NCI-H446 (cell line): ENCODE data around the gene TMEM127.
"Not testable (repeated sequence)": the region's sequence is repeated elsewhere in the genome, so short reads cannot be mapped to it uniquely, and the experiment has no call there.

Experiments
- DNase-seq, 2 experiments: peaks; one replicate each; lab custom pipeline; 2025; lab: John Stamatoyannopoulos, UW

Gene TMEM127

DNA sequence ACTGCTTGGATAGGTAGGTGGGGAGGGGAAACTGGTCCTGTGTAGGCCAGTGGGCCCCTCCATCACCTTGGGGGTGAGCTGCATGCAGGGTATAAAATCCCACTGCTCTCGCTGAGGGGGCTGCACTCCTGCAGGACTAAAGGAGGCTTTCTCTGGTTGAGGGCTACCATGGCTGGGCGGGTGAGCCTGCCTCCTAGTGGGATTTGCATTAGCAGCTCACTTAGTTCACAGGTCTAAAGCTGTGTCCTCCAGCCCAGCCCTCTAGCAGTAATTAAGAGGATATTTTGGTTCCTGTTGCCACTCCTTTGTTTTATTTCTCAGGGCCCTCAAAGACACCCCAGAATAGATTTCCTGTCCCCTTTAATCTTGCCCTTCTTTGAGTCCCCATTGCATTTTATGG, 24.6 kb downstream of the TMEM127 start:
- no peak for DNase-seq

- peak; percentile 5 to 50 for DNase-seq
Observed at GRCh38 chr2:96240341-96241038, 25.3 kb downstream of the TMEM127 start.

- no peak for DNase-seq
Observed at GRCh38 chr2:96239745-96240264, 26.0 kb downstream of the TMEM127 start.

DNA sequence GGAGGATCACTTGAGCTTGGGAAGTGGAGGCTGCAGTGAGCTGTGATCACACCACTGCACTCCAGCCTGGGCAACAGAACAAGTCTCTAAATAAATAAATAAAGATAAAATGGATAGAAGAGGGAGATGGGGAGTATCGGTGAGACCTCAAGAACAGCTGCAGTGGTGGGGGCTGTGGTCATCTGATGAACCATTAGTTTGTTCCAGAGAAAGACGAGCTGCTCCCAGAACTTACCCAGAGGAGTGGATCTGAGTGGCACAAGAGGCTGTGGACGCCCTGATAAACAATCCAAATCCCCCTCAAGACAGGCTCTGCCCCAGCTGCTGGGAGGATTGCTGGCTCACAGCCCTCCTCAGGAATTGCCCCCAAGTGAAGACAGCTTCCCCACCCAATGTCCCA, 26.7 kb downstream of the TMEM127 start:
- no peak for DNase-seq

DNA sequence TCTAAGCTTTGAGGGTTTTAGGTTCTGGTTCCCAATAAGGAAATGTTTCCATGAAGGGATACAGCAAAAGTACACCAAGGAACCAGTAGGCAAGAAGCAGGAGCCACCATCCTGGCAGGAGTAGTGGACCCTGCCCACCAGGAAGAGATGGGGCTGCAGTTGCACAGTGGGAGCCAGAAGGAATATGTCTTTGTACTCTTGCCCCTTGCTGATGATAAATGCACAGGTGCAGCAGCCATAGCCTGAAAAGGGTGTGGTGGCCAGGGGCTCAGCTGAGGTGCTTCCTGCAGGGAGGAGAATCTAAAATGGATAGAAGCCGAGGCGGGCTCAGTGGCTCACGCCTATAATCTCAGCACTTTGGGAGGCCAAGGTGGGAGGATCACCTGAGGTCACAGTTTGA, 27.5 kb downstream of the TMEM127 start:
- no peak for DNase-seq

- DNase-seq = no peak
Observed at GRCh38 chr2:96236882-96237281, 28.9 kb downstream of the TMEM127 start.

DNA sequence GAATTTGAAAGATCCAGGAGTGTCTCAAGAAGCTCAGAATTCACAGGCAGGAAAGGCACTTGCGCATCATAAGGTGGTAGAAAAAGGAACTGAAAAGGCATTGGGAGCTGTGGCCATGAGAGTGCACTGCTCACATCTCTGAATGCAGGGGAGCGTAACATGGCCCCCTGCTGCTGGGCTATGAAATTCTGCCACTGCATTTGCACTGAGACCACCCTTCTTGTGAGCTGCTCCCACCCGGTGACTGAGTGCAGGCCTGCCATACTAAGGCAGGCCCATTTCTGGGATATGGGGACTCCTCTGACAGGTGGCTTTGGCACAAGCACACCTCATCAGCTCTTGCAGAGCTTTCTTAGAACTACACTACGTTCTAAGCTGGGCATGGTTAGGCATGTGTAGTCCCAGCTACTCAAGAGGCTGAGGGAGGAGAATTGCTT, 31.9 kb downstream of the TMEM127 start:
- no peak for DNase-seq

GRCh38 chr2:96233436-96233835, 32.4 kb downstream of the TMEM127 start:
- no peak for DNase-seq

DNA sequence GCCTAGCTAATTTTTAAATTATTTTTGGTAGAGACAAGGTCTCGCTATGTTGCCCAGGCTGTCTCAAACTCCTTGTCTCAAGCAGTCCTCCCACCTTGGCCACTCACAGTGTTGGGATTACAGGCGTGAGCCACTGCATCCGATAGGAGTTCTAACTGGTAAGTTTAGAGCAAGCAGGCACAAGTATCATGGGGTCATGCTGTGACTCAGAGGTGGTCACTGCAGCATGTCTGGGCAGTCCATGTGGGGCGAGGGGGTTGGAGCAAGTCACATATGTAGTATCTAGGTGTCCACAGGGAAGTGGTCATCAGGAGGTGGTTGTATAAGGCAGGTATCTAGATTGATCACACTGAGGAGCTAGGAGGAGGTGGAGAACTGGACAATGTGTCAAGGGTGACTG, 34.5 kb downstream of the TMEM127 start:
- no peak for DNase-seq

DNA sequence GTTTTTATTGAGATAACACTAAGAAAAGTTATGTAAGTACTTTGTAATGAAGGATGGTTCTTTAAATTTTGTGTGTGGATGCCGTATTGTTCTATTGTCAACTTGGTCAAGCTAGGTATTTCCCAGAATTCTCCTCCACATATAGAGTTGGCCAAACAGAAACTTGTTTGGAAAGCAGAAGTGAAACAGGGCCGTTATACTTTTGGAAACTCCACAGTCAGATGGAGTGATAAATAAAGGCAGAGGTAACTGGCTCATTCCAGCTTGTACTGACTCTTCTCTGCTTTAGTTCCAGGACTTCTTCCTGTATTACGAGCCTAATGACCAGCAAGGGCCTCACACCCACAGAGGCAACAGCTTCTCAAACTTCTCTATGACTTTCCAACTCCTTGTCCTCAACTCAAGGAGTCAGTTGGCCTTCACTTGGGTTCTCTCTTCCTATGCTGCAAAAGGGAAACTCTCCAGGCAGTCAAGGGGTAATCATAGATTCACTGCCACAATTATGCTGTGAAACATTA, 40.7 kb downstream of the TMEM127 start:
- DNase-seq = no peak

DNA sequence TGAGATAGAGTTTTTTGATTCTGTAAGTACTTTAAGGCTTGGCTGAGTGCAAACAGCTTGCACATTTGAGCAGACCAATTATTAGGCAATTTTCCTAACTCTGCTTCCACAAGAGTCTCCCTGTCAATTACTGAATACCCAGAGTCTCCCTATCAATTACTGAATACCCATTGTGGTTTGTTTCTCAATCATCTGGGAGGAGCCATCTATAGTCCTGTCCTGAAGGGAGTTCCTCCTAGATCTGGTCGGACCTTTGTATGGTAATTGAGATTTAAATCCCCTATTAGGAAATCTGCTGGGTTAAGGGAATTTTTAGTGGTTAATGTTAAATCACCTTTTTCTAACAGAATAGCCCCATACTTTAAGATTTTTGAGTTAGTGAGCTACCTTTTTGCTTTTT, 44.7 kb downstream of the TMEM127 start:
- not testable (repeated sequence) for DNase-seq

- DNase-seq = not testable (repeated sequence)
Observed at GRCh38 chr2:96219959-96220358, 45.8 kb downstream of the TMEM127 start.

- DNase-seq = no peak
Observed at GRCh38 chr2:96218508-96219131, 47.2 kb downstream of the TMEM127 start.

DNA sequence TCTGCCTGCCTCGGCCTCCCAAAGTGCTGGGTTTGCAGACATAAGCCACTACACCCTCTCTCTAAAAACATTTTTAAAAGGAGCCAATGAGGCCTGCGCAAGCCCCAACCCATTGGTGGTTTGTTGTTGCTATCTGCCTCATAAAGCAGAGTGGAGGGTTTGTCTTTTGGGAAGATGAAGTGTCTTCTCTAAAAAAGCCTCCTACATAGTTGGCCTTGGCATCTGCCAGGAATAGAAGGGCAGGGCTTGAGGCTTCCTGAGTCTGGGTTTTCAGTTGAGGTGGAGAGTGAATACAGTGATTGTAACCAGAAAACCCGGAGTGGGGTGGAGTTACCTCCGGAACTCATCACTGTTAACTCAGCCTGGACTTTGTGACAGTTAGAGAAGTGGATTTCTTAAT, 51.2 kb downstream of the TMEM127 start:
- DNase-seq = no peak

DNA sequence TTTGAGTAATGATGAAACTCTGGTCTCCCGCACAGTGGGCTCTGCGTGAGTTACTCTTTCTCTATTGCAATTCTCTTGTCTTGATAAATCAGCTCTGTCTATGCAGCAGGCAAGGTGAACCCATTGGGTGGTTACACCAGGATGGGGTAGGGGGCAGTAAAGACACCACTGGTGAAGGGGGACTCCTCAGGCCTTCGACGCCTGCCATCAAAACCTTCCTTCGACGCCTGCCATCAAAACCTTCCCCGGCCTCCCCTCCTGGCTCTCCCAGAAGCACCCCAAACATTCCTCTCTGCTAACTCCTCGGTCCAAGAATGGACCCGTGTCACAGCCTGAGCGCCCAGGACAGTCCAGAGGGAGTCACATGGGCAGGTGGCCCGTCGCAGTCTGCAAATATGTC, 52.4 kb downstream of the TMEM127 start:
- no peak for DNase-seq

DNA sequence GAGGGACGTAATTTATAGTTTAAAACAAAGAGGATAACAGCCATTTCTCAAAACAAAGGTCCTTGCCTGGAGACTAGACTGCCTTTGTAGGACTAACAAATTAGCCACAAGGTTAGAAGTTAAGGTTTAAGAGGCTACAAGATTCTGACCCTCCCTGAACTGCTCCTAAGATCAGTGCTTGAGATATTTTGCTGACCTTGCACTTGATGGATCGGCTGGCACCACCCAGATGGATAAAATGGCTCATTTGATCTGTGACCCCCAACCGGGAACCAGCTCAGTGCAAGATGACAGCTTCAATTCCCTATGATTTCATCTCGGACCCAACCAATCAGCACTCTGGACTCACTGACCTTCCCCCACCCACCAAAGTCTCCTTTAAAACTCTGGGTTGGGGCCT, 53.5 kb downstream of the TMEM127 start:
- no peak for DNase-seq

DNA sequence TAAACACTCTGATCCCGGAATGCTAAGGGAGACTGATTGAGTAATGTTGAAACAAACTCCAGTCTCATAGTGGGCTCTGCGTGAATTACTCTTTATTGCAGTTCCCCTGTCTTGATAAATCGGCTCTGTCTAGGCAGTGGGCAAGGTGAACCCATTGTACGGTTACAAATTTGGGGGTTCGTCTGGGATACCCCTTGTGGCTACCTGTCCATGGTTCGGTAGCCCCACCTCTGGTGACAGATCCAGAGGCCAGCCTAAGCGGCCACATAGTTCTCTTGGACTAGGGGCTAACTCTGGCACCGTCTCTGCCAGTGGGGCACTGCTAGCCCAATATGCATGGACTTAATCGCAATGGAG, 56.1 kb downstream of the TMEM127 start:
- no peak for DNase-seq

DNA sequence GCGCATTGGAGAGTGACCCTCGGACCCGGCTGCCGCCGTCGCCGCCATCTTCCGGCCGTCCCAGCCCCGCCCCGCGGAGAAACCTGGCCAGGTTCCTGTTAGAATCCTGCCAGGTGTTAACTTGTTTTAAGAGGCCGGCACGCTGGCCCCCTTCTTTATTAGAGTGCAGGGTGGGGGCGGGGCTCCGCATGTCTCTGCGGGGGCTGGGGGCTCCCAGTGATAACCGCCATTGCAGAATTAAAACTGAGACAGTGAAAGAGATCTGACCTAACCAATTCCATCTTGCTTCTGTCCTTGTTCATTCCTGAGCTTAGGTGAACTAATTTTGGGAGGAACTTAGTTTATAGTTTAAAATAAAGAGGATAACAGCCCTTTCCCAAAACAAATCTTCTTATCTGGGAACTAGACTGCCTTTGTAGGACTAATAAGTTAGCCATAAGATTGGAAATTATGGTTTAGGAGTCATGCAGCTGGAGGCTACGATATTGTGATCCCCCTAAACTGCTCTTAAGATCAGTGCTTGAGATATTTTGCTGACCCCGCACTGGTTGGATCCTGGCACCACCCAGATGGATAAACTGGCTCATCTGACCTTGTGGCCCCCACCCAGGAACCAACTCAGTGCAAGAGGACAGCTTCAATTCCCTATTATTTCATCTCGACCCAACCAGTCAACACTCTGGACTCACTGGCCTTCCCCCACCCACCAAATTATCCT, 56.6 kb downstream of the TMEM127 start:
- peak in 1 of 2 experiments; percentile 25 for DNase-seq

- peak; percentile 94 to 98 for DNase-seq
Observed at GRCh38 chr2:96208143-96209010, 57.4 kb downstream of the TMEM127 start, which contains the start of gene STARD7. STARD7 (minus strand) TSS chr2:96208827; CDS start chr2:96208434, 393 bp downstream.

DNA sequence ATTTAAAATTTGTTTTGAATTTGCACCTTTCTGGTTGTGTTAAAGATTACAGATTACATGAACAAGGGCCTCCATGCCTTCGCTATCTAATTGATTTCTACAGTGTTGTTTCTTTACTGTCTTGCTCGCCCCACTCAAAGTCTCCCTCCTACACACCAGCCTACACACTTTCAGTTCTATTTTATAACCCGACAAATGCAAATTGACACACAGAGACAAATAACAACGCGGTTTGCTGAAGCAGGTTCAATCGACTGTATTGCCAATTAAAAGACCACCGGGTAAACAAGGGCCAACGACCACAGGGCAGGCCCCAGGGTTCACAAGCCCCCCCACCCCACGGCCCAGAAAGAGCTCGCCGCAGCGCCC, 58.0 kb downstream of the TMEM127 start:
- DNase-seq = peak in 1 of 2 experiments; percentile 1

- no peak for DNase-seq
Observed at GRCh38 chr2:96207073-96207773, 58.6 kb downstream of the TMEM127 start.
